Measurements from ENCODE around the gene CDH4.

- TF ChIP-seq EZH2phosphoT487 (IDR thresholded peaks at IDR 0.05) (no peak), CTCF (IDR thresholded peaks at IDR 0.05) (no peak)
Observed at GRCh38 chr20:61426352-61426751, 174.3 kb downstream of the CDH4 start.

Measured in neural progenitor cell (in vitro differentiated cells).